Mammary epithelial cell (primary cell): ENCODE measurements around the gene TMEM134.

Experiments used
- CTCF ChIP-seq, 2 donors: IDR thresholded peaks in 1 of 2; conservative IDR thresholded peaks in 1 of 2; 2 replicates each; pipeline ENCODE4 v1.5.1; 2011 to 2012; ENCODE audit warnings: inconsistent platforms in 2 of 2, low read length in 2 of 2, mild to moderate bottlenecking in 2 of 2, control low read depth in 1 of 2, low read depth in 1 of 2; ENCODE audit not compliant: insufficient read depth in 1 of 2; ENCODE audit errors: extremely low read depth in 1 of 2
- EZH2 ChIP-seq: IDR thresholded peaks from 2 replicates; pipeline ENCODE4 v1.6.1; 2012; ENCODE audit warnings: low read length, inconsistent platforms, borderline replicate concordance

DNA sequence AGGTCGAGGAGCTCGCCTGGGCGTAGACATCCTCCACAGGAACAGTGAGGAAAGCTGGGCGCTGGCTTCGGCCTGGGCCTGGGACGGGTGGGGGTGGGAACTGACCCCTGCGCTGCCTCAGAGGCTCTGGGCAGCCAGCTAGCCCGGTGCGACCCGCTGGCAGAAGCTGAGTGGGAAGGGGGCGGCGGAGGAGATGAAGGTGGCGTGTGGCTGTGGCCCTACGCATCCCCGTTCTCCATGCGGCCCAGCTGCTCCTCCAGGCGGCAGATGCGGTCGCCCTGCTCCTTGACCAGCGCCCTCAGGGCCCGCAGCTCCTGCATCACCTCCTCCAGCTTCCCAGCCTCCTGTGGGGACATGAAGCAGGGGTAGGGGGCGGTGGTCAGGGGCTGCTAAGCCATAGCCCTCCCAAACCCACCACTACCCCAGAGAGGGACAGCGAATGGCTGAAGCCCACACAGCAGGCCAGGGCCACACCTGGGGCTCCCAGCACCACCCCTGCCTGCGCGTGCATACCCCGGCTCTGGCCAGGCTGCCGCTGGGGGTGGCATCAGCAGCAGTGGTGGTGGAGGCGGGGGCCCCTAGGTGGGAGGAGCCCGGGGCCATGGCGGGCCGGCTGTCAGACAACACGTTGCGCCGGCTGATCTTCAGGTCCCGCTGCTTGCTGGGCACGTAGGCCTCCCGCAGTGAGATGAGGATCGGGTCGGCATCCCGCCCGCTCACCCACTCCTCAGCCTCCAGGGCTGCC, 30.7 kb downstream of the TMEM134 start:
- TF ChIP-seq CTCF (conservative IDR thresholded peaks at IDR 0.05 in 1 of 2, IDR thresholded peaks at IDR 0.05 in 1 of 2; ENCODE audit: extremely low read depth in 1 of 2, insufficient read depth in 1 of 2, low read depth in 1 of 2, low read length in 2 of 2) (no peak), EZH2 (no peak)
